ENCODE results near the gene GALNTL6. TPM values are rescaled to one million over a fixed set of nuclear protein-coding genes. Genes with fewer than 3 reads are reported as not detected.

The GALNTL6 gene
- polyA plus RNA-seq, 1 donor (not counting 4 experiments of a cell fraction or from before 2014, with no cell fraction given), result not detected

DNA sequence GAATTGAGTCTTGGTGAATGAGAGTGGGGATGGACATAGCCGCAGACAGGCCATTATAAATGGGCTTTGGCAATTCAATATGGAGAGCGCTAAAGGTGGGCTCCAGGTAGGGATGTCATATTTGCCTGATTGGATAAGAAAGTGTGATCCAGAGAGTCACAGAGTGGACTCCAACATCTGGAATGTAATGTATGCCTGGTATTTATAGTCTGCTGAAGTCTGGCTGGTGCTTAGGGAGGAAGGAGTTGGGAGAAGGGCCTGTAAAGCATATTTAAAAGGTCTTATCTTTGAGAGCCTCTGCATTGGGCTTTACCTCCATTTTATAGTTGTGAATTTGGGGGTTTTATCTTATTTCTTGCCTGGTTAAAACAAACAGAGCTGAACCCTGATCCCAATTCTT lies 153.2 kb downstream of the GALNTL6 start:
- Histone ChIP-seq H3K4me2 (ENCODE audit: control insufficient read depth, extremely low read depth, insufficient read depth, low read depth, low read length) (no peak overlapping the region), H3K9me1 (ENCODE audit: control insufficient read depth, extremely low read depth, insufficient read depth, low read length) (no peaks in the 10 kb centered on the region), H3K27ac (ENCODE audit: control insufficient read depth, insufficient read depth, low read length) (no peak overlapping the region), H3K36me3 (ENCODE audit: control insufficient read depth in 2 of 2, extremely low read depth in 1 of 2, insufficient read depth in 2 of 2, low read length in 2 of 2) (no peaks in the 10 kb centered on the region), H4K20me1 (ENCODE audit: control insufficient read depth, extremely low read depth, insufficient read depth, low read length) (no peaks in the 10 kb centered on the region), H2AFZ (ENCODE audit: control insufficient read depth, low read length) (no peak overlapping the region), H3K9ac (ENCODE audit: control insufficient read depth, extremely low read depth, insufficient read depth, low read length) (no peak overlapping the region), H3K4me3 (ENCODE audit: control insufficient read depth in 2 of 3, extremely low read depth in 1 of 3, insufficient read depth in 2 of 3, low read depth in 1 of 3, low read length in 3 of 3) (no peak overlapping the region), H3K79me2 (ENCODE audit: control insufficient read depth, insufficient read depth, low read length) (no peaks in the 10 kb centered on the region), H3K4me1 (ENCODE audit: control insufficient read depth, extremely low read depth, insufficient read depth, low read length) (no peaks in the 10 kb centered on the region), H3K27me3 (ENCODE audit: control insufficient read depth, extremely low read depth, insufficient read depth, low read length) (no peaks in the 10 kb centered on the region), H3K9me3 (ENCODE audit: control insufficient read depth, low read depth, low read length) (no peaks in the 10 kb centered on the region)
- no peak for TF ChIP-seq EZH2 (IDR thresholded peaks at IDR 0.05; ENCODE audit: low read length)
- dilution Hi-C loops (cut with MboI; ENCODE audit: extremely low pct_ligation_motif_present, low sequenced_read_pairs), result no loop called here
- FAIRE-seq (no peak), DNase-seq (ENCODE audit: low read depth, low spot score) (no peak)

DNA sequence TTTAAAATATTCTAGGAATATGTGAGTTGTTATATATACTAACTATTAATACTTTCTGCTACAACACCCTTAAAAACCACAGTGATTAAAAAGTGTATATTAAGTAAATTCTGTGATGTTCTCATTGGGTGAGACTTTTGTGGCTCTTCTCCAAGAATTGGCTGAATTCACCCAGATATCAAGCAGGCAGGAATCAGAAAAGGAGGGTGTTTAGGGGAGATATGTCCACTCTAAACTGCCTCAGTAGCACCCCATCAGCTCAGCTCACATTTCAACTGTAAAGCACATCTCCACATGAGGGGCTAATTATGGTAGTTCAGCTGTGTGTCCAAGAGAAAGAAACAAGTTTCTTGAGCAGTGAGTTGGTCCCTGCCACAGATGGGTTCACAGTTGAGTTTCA lies 165.0 kb downstream of the GALNTL6 start:
- no peaks in the 10 kb centered on the region for H4K20me1 ChIP-seq (ENCODE audit: control insufficient read depth, extremely low read depth, insufficient read depth, low read length)
- no peak overlapping the region for H3K9ac ChIP-seq (ENCODE audit: control insufficient read depth, extremely low read depth, insufficient read depth, low read length)
- no peak for FAIRE-seq
- no peak for DNase-seq (ENCODE audit: low read depth, low spot score)
- H3K4me1 ChIP-seq (ENCODE audit: control insufficient read depth, extremely low read depth, insufficient read depth, low read length), result no peaks in the 10 kb centered on the region
- no peaks in the 10 kb centered on the region for H3K36me3 ChIP-seq (ENCODE audit: control insufficient read depth in 2 of 2, extremely low read depth in 1 of 2, insufficient read depth in 2 of 2, low read length in 2 of 2)
- no peak overlapping the region for H3K4me3 ChIP-seq (ENCODE audit: control insufficient read depth in 2 of 3, extremely low read depth in 1 of 3, insufficient read depth in 2 of 3, low read depth in 1 of 3, low read length in 3 of 3)
- H3K27ac ChIP-seq (ENCODE audit: control insufficient read depth, insufficient read depth, low read length), result no peak overlapping the region
- H3K79me2 ChIP-seq (ENCODE audit: control insufficient read depth, insufficient read depth, low read length), result no peaks in the 10 kb centered on the region
- no peak overlapping the region for H2AFZ ChIP-seq (ENCODE audit: control insufficient read depth, low read length)
- no peak overlapping the region for H3K4me2 ChIP-seq (ENCODE audit: control insufficient read depth, extremely low read depth, insufficient read depth, low read depth, low read length)
- TF ChIP-seq CTCF (optimal IDR thresholded peaks at IDR 0.05 in 1 of 3, IDR thresholded peaks at IDR 0.05 in 1 of 3, conservative IDR thresholded peaks at IDR 0.05 in 1 of 3; ENCODE audit: extremely low read depth in 1 of 3, insufficient read depth in 2 of 3, low read length in 3 of 3), result no peak
- no peak for TF ChIP-seq EZH2 (IDR thresholded peaks at IDR 0.05; ENCODE audit: low read length)
- H3K27me3 ChIP-seq (ENCODE audit: control insufficient read depth, extremely low read depth, insufficient read depth, low read length), result no peaks in the 10 kb centered on the region
- H3K9me3 ChIP-seq (ENCODE audit: control insufficient read depth, low read depth, low read length), result no peaks in the 10 kb centered on the region
- no peaks in the 10 kb centered on the region for H3K9me1 ChIP-seq (ENCODE audit: control insufficient read depth, extremely low read depth, insufficient read depth, low read length)
- dilution Hi-C loops (cut with MboI; ENCODE audit: extremely low pct_ligation_motif_present, low sequenced_read_pairs), result no loop called here

- no peak for FAIRE-seq
- H3K27ac ChIP-seq (ENCODE audit: control insufficient read depth, insufficient read depth, low read length), result no peak overlapping the region
- H3K9me3 ChIP-seq (ENCODE audit: control insufficient read depth, low read depth, low read length), result no peaks in the 10 kb centered on the region
- no peak overlapping the region for H3K4me2 ChIP-seq (ENCODE audit: control insufficient read depth, extremely low read depth, insufficient read depth, low read depth, low read length)
- H3K27me3 ChIP-seq (ENCODE audit: control insufficient read depth, extremely low read depth, insufficient read depth, low read length), result no peaks in the 10 kb centered on the region
- no peak overlapping the region for H3K9ac ChIP-seq (ENCODE audit: control insufficient read depth, extremely low read depth, insufficient read depth, low read length)
- dilution Hi-C loops (cut with MboI; ENCODE audit: extremely low pct_ligation_motif_present, low sequenced_read_pairs), result no loop called here
- no peaks in the 10 kb centered on the region for H3K36me3 ChIP-seq (ENCODE audit: control insufficient read depth in 2 of 2, extremely low read depth in 1 of 2, insufficient read depth in 2 of 2, low read length in 2 of 2)
- no peaks in the 10 kb centered on the region for H4K20me1 ChIP-seq (ENCODE audit: control insufficient read depth, extremely low read depth, insufficient read depth, low read length)
- no peak overlapping the region for H2AFZ ChIP-seq (ENCODE audit: control insufficient read depth, low read length)
- no peaks in the 10 kb centered on the region for H3K9me1 ChIP-seq (ENCODE audit: control insufficient read depth, extremely low read depth, insufficient read depth, low read length)
- no peaks in the 10 kb centered on the region for H3K79me2 ChIP-seq (ENCODE audit: control insufficient read depth, insufficient read depth, low read length)
- DNase-seq (ENCODE audit: low read depth, low spot score), result no peak
- H3K4me3 ChIP-seq (ENCODE audit: control insufficient read depth in 2 of 3, extremely low read depth in 1 of 3, insufficient read depth in 2 of 3, low read depth in 1 of 3, low read length in 3 of 3), result no peak overlapping the region
- H3K4me1 ChIP-seq (ENCODE audit: control insufficient read depth, extremely low read depth, insufficient read depth, low read length), result no peaks in the 10 kb centered on the region
- no peak for TF ChIP-seq CTCF (optimal IDR thresholded peaks at IDR 0.05 in 1 of 3, IDR thresholded peaks at IDR 0.05 in 1 of 3, conservative IDR thresholded peaks at IDR 0.05 in 1 of 3; ENCODE audit: extremely low read depth in 1 of 3, insufficient read depth in 2 of 3, low read length in 3 of 3)
- TF ChIP-seq EZH2 (IDR thresholded peaks at IDR 0.05; ENCODE audit: low read length), result no peak
These were observed 166.3 kb downstream of the GALNTL6 start for GRCh38 chr4:171979461-171979860.

Data from keratinocyte (primary cell).